B cell (primary cell): ENCODE measurements around the gene TMEM30B. TPM values are rescaled to one million over a fixed set of nuclear protein-coding genes. Genes with fewer than 3 reads are reported as not detected.

Source experiments
- ATAC-seq: fragments of 200-7000 bp; cut with Tn5 transposase; one replicate; pipeline ENCODE4 v1.10.0; 2021; ENCODE audit warnings: low read depth, mild to moderate bottlenecking, moderate number of reproducible peaks, moderate library complexity
- CTCF ChIA-PET: fragments of 350-600 bp; sonication (Branson Sonifier 250); formaldehyde crosslinking; loops from one replicate; lab custom pipeline; 2021; ENCODE audit warnings: antibody characterized with exemption, inconsistent platforms; lab: Charles Lee
- POLR2A ChIA-PET: fragments of 350-600 bp; sonication (Branson Sonifier 250); formaldehyde crosslinking; loops from one replicate; lab custom pipeline; 2021; ENCODE audit warnings: antibody characterized with exemption; lab: Charles Lee
- DNase-seq: peaks from one replicate; pipeline ENCODE4 v3.0.0; 2013
- H2AFZ ChIP-seq: 2 replicates; pipeline ENCODE4 v1.6.1; 2012; ENCODE audit warnings: mild to moderate bottlenecking, low read depth, low read length; ENCODE audit not compliant: insufficient read depth, poor library complexity, severe bottlenecking
- H3K27ac ChIP-seq, 2 donors: 1 replicate in 1 of 2; 2 replicates in 1 of 2; pipeline ENCODE4 v1.5.1; 2012 to 2013; ENCODE audit warnings: low read length in 2 of 2, mild to moderate bottlenecking in 2 of 2, moderate library complexity in 1 of 2
- H3K27me3 ChIP-seq, 4 experiments: fragments of 200-600 bp in 1 of 4; sonication (generic) in 1 of 4; replicated peaks in 1 of 4; 1 replicate in 2 of 4; 2 replicates in 2 of 4; pipeline versions ENCODE4 v1.6.1 to v1.7.0; 2013 to 2016; ENCODE audit warnings: low read length in 3 of 4, mild to moderate bottlenecking in 2 of 4, mixed read lengths in 1 of 4, moderate library complexity in 1 of 4; ENCODE audit not compliant: insufficient read depth in 4 of 4, control insufficient read depth in 3 of 4; ENCODE audit errors: control extremely low read depth in 1 of 4
- H3K36me3 ChIP-seq, 2 experiments: replicated peaks in 1 of 2; 1 replicate in 1 of 2; 2 replicates in 1 of 2; pipeline versions ENCODE4 v1.6.1 to v1.7.1; 2013; ENCODE audit warnings: low read length in 1 of 2; ENCODE audit not compliant: insufficient read depth in 2 of 2, control insufficient read depth in 1 of 2; ENCODE audit errors: control extremely low read depth in 1 of 2, extremely low read depth in 1 of 2
- H3K4me1 ChIP-seq, 2 donors: fragments of 200-600 bp in 1 of 2; sonication (generic) in 1 of 2; 1 replicate in 1 of 2; 2 replicates in 1 of 2; pipeline versions ENCODE4 v1.5.1 to v1.6.1; 2013 to 2017; ENCODE audit warnings: low read length in 2 of 2; ENCODE audit not compliant: control insufficient read depth in 2 of 2, insufficient read depth in 2 of 2
- H3K4me2 ChIP-seq: replicated peaks from 2 replicates; pipeline ENCODE3; 2012; ENCODE audit warnings: mild to moderate bottlenecking, low read depth, low read length; ENCODE audit not compliant: poor library complexity, severe bottlenecking
- H3K4me3 ChIP-seq, 5 experiments: fragments of 200-600 bp in 1 of 5; sonication (generic) in 1 of 5; 1 replicate in 3 of 5; 2 replicates in 2 of 5; pipeline versions ENCODE4 v1.5.1 to v1.7.0; 2011 to 2016; ENCODE audit warnings: low read length in 4 of 5, mild to moderate bottlenecking in 4 of 5, low read depth in 2 of 5, control low read depth in 1 of 5, moderate library complexity in 1 of 5; ENCODE audit not compliant: insufficient read depth in 1 of 5; ENCODE audit errors: control extremely low read depth in 1 of 5, extremely low read depth in 1 of 5
- H3K79me2 ChIP-seq: fragments of 200-600 bp; sonication (generic); one replicate; pipeline ENCODE4 v1.6.0; 2016; ENCODE audit warnings: low read length; ENCODE audit not compliant: control insufficient read depth, insufficient read depth
- H3K9ac ChIP-seq: fragments of 200-600 bp; sonication (generic); 2 replicates; pipeline ENCODE4 v1.6.1; 2017; ENCODE audit warnings: mild to moderate bottlenecking, low read length, moderate library complexity
- H3K9me3 ChIP-seq, 3 donors: one replicate each; pipeline versions ENCODE4 v1.6.1 to v1.7.1; 2013; ENCODE audit warnings: low read length in 2 of 3; ENCODE audit not compliant: control insufficient read depth in 2 of 3, insufficient read depth in 1 of 3; ENCODE audit errors: control extremely low read depth in 1 of 3
- H4K20me1 ChIP-seq: 2 replicates; pipeline ENCODE4 v1.6.0; 2012; ENCODE audit warnings: mild to moderate bottlenecking, low read length; ENCODE audit not compliant: insufficient read depth, control insufficient read depth, poor library complexity, severe bottlenecking
- H3K27ac Mint-ChIP-seq: one replicate; pipeline ENCODE4 v1.8.0; 2021; ENCODE audit warnings: mixed read lengths
- H3K27me3 Mint-ChIP-seq: one replicate; pipeline ENCODE4 v1.8.0; 2021; ENCODE audit warnings: mixed read lengths
- H3K4me1 Mint-ChIP-seq: one replicate; pipeline ENCODE4 v1.8.0; 2021; ENCODE audit warnings: mixed read lengths
- H3K4me3 Mint-ChIP-seq: one replicate; pipeline ENCODE4 v1.8.0; 2021; ENCODE audit warnings: mixed read lengths
- H3K9me3 Mint-ChIP-seq: one replicate; pipeline ENCODE4 v1.8.0; 2022; ENCODE audit warnings: mixed read lengths; ENCODE audit not compliant: insufficient read depth
- CTCF ChIP-seq: fragments of 200-600 bp; IDR thresholded peaks from one replicate; pipeline ENCODE4 v1.8.0; 2022; ENCODE audit warnings: antibody characterized with exemption, mild to moderate bottlenecking
- EZH2 ChIP-seq: IDR thresholded peaks from 2 replicates; pipeline ENCODE4 v1.6.1; 2012; ENCODE audit warnings: borderline replicate concordance, low read depth, mild to moderate bottlenecking, moderate library complexity, low read length; ENCODE audit not compliant: insufficient read depth, poor library complexity, severe bottlenecking
- WGBS: methylation state at CpG from one replicate; pipeline ENCODE4 v1.1.5; 2013; ENCODE audit warnings: missing lambda C conversion rate; ENCODE audit not compliant: insufficient coverage; 5-methylcytosine and 5-hydroxymethylcytosine counted together
- intact Hi-C: fragments of 100-400 bp; cut with micrococcal nuclease; formaldehyde crosslinking; loops from one replicate; pipeline ENCODE4 v1.10.0; 2022
- polyA plus RNA-seq: library from polyadenylated mRNA; depleted of rRNA; stranded (reverse); fragments of >200 nt; gene quantifications from 2 replicates; pipeline ENCODE4 v1.2.3, GENCODE V29; 2012
- total RNA-seq, 2 donors: library from RNA; stranded (reverse); fragments of 120-200 nt in 1 of 2; gene quantifications; 1 replicate in 1 of 2; 2 replicates in 1 of 2; pipeline versions ENCODE4 v1.2.3 to v1.2.4, GENCODE V29; 2013 to 2022

Gene TMEM30B
- total and polyA plus RNA-seq, 2 donors (not counting 1 experiment from before 2014, with no cell fraction given): 0.19 to 0.20 TPM

- no peak overlapping the region for H3K27ac ChIP-seq
- POLR2A ChIA-PET: no interaction called here
These were observed 15.8 kb upstream of the TMEM30B start for GRCh38 chr14:61296719-61297502.

More at GRCh38 chr14:61296719-61297502, 15.8 kb upstream of the TMEM30B start:
- CTCF ChIA-PET: interaction anchor here (0.6 to 3.8 kb wide), 10 partner anchors 12 to 830 kb away, joined by 3 to 36 read pairs (median 3); partner anchors contain the start of gene PRKCH
- no peaks in the 10 kb centered on the region for H3K27me3 ChIP-seq
- H3K79me2 ChIP-seq: no peaks in the 10 kb centered on the region
- no peaks in the 10 kb centered on the region for H3K4me1 ChIP-seq
- no peak overlapping the region for H3K9ac ChIP-seq
- no peak overlapping the region for H3K4me2 ChIP-seq
- TF ChIP-seq CTCF (peak; percentile 73), EZH2 (no peak)
- Mint-ChIP-seq H3K27me3 (peaks cover 10% of the 10 kb centered on the region), H3K4me1 (no peaks in the 10 kb centered on the region), H3K4me3 (no peak overlapping the region), H3K9me3 (no peaks in the 10 kb centered on the region), H3K27ac (no peak overlapping the region)
- H2AFZ ChIP-seq: no peak overlapping the region
- no peaks in the 10 kb centered on the region for H3K36me3 ChIP-seq
- no CpG with 5 or more reads among the region's 2 CpGs for WGBS
- ATAC-seq: no peak
- DNase-seq: peak; percentile 36
- intact Hi-C loops: loop anchor here (1.0 to 5.0 kb wide), 3 partner anchors 159 to 830 kb away; no protein-coding TSS in a partner anchor
- H3K9me3 ChIP-seq: no peaks in the 10 kb centered on the region
- H4K20me1 ChIP-seq: no peaks in the 10 kb centered on the region
- H3K4me3 ChIP-seq: no peak overlapping the region
